LNCAP (cell line): ENCODE measurements around the gene FSD2.

ENCODE experiments used
- CTCF ChIP-seq: fragments of 450-650 bp; IDR thresholded peaks from 2 replicates; pipeline ENCODE4 v1.5.1; 2017; ENCODE audit warnings: mild to moderate bottlenecking

Gene FSD2

GRCh38 chr15:82849556-82850512, 44.0 kb upstream of the FSD2 start:
- peak; percentile 85 for TF ChIP-seq CTCF

GRCh38 chr15:82848241-82848993, 42.5 kb upstream of the FSD2 start:
- TF ChIP-seq CTCF = no peak

- TF ChIP-seq CTCF = no peak
Measured at GRCh38 chr15:82847703-82848102, 41.8 kb upstream of the FSD2 start.

- no peak for TF ChIP-seq CTCF
Measured at GRCh38 chr15:82846621-82847020, 40.8 kb upstream of the FSD2 start.

GRCh38 chr15:82845686-82846085, 39.8 kb upstream of the FSD2 start:
- no peak for TF ChIP-seq CTCF

- no peak for TF ChIP-seq CTCF
Measured at GRCh38 chr15:82843566-82843965, 37.7 kb upstream of the FSD2 start.

DNA sequence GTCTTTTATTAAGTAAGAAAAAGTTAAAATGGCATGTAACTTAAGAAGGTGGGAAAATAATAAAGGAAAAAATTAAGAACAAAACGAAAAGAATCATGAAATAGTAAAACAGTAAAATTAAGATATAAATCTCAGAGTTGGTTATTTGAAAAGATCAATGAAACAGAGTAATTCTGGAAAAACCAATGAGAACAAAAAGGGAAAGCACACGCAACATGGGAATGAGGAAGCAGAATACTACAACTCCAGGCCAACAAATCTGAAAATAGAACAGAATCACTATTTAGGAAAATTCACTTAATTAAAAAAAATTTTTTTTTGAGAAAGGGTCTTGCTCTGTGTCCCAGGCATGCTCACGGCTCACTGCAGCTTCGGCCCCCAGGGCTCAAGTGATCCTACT, 34.3 kb upstream of the FSD2 start:
- TF ChIP-seq CTCF = no peak
